EL (cell line): ENCODE results near the gene GNAQ.
"Not testable (repeated sequence)": the region's sequence is repeated elsewhere in the genome, so short reads cannot be mapped to it uniquely, and the experiment has no call there.

ENCODE experiments used
- DNase-seq: peaks from one replicate; pipeline ENCODE4 v3.0.0-alpha.2; 2016

GNAQ gene

DNA sequence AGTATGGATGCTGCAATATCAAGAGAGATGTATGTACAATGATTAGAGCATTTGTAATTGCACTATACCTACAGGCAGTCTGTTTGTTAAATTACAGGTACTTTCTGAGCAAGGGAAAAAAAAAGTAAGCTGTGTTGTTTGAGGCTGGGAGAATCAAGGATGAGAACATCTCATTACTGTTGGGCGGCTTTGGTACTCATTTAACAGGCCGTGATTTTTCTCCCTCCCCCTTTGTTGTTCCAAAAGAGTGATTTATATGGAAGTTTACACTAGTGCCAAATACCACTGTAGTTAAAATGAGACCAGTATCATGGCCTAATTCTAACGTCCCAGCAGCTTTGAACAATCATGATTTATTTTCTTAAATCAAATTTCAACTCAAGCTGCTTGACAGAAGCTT is 312.3 kb downstream of the GNAQ start:
- no peak for DNase-seq

DNA sequence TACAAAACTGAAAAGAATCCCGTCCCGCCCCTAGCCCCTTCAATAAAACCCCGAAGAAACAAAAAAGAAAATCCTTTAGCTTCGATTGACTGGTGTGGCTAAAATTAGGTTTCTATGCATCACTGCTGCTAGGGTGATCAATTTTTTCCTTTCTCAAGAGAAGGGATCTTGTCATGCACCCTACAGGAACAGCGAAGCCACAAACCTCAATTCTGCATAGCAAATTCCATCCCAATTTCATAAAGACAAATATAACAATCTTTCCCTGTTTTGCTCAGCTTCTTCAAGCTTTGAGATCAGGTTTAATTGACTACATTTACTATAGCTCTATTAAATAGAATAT is 313.3 kb downstream of the GNAQ start:
- peak; percentile 35 for DNase-seq

GRCh38 chr9:77717608-77718297 is 313.9 kb downstream of the GNAQ start:
- peak; percentile 90 for DNase-seq

- DNase-seq: peak; percentile 31
These were observed 317.5 kb downstream of the GNAQ start for GRCh38 chr9:77714077-77714549.

DNA sequence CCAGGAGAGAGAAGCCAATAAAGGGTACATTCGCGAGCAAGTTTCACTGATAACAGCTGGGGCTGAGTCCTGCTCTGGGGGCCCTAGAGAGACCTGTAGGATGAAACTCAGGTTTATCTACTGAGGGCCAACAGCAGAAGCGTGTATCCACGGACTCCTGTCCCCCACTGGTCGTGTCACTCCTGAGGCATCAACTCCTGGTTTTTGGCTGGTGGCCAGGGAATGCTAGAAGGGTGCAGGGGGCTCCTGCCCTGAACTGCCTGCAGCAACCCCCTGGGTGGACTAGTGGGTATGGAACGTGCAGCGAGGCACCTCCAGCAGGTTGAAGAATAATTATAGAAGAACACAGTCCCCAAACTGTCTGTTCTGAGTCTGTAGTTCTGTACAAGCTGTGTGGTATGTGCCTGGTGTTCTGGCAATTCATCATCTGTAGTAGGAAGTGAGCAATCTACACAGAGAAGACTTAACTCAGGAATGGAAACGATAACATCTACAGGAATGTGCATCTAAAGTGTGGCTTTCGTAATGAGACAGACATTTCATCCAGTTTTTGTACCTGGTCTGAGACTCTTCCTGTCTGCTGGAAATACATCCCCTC is 319.0 kb downstream of the GNAQ start:
- peak; percentile 90 for DNase-seq

DNA sequence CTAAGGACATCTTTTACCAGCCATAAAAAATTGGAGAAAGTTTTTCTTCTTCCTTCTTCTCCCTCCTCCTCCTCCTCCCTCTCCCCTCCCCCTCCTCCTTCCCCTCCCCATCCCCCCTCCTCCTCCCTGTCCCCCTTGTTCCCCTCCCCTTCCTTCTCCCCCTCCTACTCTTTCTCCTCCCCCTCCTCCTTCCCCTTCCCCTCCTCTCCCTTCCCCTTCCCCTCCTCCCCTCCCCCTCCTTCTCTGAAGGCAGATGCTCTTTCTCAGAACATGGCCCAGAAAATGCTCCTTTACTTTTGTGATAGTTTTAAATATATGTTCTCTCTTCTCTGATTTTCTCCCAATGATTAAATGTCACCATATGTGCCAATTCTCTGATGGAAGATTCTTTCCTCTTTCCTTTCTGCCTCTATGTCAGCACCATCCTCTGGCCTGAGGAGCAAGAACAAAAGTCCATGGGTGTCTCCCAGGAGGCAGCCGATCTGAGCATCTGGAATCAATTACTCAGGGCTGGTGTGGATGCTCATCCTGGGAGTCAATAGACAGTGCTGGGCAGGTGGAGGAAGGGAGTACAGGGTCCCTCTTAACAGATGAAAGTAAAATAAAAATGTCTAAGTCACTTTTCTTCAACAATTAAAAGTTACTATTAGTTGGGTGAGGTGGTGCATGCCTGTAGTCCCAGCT is 320.5 kb downstream of the GNAQ start:
- DNase-seq: peak; percentile 42

- peak; percentile 20 for DNase-seq
These were observed 321.3 kb downstream of the GNAQ start for GRCh38 chr9:77710316-77710715.

DNA sequence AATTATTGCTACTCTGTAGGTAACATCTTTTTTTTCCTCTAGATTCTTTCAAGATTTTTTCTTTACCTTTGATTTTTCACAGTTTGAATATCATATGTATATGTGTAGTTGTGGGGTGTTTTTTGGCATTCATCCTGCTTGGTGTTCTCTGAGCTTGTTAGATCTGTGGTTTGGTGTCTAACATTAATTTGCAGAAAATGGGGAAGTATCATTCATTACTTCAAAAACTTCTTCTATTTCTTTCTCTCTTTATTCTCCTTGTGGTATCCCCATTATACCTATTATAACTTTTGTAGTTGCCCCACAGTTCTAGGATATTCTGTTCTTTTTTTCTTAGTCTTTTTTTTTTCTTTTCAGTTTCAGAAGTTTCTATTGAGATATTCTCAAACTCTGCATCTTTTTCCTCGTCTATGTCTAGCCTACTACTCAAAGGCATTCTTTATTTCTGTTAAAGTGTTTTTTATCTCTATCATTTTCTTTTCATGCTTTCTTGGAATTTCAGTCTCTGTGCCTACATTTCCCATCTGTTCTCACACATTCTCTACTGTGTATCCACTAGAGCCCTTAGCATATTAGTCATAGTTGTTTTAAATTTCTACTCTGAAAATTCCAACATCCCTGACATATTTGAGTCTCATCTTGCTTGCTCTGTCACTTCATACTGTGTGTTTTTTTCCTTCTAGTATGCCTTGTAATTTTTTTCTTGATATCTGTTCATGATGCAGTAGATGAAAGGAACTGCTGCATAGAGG is 323.4 kb downstream of the GNAQ start:
- DNase-seq: peak; percentile 73

GRCh38 chr9:77707383-77708063 is 324.1 kb downstream of the GNAQ start:
- DNase-seq: peak; percentile 99

DNA sequence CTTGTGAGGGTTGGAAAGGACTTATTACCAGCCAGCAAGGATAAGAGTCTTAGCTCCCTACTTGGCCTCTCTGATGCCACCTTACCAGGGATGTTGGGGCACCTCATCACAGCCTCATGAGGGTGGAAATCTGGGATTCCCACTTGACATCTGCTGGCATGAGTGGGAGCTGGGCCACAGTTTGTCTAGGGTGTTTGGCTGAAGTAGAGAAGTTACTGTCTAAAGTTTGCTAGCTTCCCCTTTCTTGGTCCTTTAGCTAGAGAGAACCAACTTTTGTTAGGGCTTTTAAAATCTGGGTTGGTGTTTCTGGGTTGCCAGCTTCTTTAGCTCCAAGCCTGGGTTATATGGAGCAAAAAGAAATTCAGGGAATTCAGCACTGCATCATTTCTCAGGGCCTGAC is 326.0 kb downstream of the GNAQ start:
- no peak for DNase-seq

DNA sequence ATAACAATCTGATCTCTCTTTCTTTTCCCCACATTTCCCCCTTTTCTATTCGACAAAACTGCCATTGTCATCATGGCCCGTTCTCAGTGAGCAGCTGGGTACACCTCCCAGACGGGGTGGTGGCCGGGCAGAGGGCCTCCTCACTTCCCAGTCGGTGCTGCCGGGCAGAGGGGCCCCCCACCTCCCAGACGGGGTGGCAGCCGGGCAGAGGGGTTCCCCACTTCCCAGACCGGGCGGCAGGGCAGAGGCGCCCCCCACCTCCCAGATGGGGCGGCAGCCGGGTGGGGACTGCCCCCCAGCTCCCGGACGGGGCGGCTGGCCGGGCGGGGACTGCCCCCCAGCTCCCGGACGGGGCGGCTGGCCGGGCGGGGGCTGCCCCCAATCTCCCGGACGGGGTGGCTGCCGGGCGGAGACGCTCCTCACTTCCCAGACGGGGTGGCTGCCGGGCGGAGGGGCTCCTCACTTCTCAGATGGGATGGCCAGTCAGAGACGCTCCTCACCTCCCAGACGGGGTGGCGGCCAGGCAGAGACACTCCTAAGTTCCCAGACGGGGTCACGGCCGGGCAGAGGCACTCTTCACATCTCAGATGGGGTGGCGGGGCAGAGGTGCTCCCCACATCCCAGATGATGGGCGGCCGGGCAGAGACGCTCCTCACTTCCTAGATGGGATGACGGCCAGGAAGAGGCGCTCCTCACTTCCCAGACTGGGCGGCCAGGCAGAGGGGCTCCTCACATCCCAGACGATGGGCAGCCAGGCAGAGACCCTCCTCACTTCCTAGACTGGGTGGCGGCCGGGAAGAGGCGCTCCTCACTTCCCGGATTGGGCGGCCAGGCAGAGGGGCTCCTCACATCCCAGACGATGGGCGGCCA is 328.9 kb downstream of the GNAQ start:
- not testable (repeated sequence) for DNase-seq

GRCh38 chr9:77697238-77697984 is 334.2 kb downstream of the GNAQ start:
- no peak for DNase-seq

GRCh38 chr9:77690723-77691122 is 340.9 kb downstream of the GNAQ start:
- not testable (repeated sequence) for DNase-seq

DNA sequence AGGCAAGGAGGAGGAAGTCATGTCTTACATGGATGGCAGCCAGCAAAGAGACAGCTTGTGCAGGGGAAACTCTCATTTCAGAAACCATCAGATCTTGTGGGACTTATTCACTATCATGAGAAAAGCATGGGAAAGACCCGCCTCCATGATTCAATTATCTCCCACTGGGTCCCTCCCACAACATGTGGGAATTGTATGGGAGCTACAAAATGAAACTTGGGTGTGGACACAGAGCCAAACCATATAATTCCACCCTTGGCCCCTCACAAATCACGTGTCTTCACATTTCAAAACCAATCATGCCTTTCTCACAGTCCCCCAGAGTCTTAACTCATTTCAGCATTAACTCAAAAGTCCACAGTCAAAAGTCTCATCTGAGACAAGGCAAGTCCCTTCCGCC is 341.5 kb downstream of the GNAQ start:
- not testable (repeated sequence) for DNase-seq

- not testable (repeated sequence) for DNase-seq
These were observed 343.9 kb downstream of the GNAQ start for GRCh38 chr9:77687737-77688136.

GRCh38 chr9:77680581-77680980 is 351.0 kb downstream of the GNAQ start:
- no peak for DNase-seq

GRCh38 chr9:77679661-77680368 is 351.8 kb downstream of the GNAQ start:
- no peak for DNase-seq

- DNase-seq: no peak
These were observed 352.5 kb downstream of the GNAQ start for GRCh38 chr9:77679088-77679487.

DNA sequence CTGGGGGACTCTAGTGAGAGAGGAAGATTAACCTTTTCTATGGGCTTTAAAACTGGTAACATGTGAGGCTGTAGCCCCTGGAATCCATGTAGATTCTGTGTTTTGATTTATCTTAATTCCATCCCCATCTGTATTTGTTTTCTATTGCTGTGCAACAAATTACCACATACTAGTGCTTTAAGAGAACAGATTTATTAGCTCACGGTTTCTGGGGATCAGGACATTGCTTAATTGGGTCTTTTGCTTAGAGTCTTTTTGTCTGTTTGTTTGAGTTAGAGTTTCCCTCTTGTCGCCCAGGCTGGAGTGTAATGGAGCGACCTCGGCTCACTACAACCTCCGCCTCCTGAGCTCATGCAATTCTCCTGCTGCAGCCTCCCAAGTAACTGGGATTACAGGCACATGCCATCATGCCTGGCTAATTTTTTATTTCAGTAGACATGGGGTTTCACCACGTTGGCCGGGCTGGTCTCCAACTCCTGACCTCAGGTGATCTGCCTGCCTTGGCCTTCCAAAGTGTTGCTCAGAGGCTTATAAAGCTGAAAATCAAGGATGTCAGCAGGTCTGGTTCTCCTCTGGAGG is 353.6 kb downstream of the GNAQ start:
- no peak for DNase-seq

DNA sequence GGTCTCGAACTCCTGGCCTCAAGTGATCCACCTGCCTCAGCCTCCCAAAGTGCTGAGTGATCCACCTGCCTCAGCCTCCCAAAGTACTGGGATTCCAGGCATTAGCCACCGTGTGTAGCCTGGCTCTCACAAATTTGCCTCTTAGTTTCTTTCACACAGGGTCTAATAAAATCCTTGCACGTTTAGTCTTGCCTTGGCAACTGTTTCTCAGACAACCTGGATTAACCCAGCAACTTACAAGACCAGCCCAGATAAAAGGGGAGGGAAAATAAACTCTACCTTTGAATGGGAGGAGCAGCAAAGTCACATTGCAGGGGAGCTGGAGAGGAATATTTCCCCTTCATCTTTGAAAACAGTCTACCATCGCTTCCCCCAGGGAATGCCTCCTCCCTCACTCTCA is 354.2 kb downstream of the GNAQ start:
- no peak for DNase-seq
